T1000 (cell line): ENCODE measurements around the gene EML1.

ENCODE experiments used
- DNase-seq: peaks from one replicate; lab custom pipeline; 2025; ENCODE audit warnings: mixed read lengths; lab: John Stamatoyannopoulos, UW

The EML1 gene

GRCh38 chr14:99779751-99780150 is 13.5 kb upstream of the EML1 start:
- peak; percentile 35 for DNase-seq

- DNase-seq: no peak
Observed at GRCh38 chr14:99780690-99781089, 12.5 kb upstream of the EML1 start.

GRCh38 chr14:99781091-99781490 is 12.1 kb upstream of the EML1 start:
- no peak for DNase-seq

GRCh38 chr14:99781853-99782610 is 11.2 kb upstream of the EML1 start:
- DNase-seq: no peak

GRCh38 chr14:99784508-99784907 is 8.7 kb upstream of the EML1 start:
- DNase-seq: no peak

- no peak for DNase-seq
Observed at GRCh38 chr14:99785426-99785825, 7.8 kb upstream of the EML1 start.

GRCh38 chr14:99786511-99786989 is 6.7 kb upstream of the EML1 start:
- DNase-seq: no peak

GRCh38 chr14:99788713-99789112 is 4.5 kb upstream of the EML1 start:
- no peak for DNase-seq

GRCh38 chr14:99789581-99789980 is 3.6 kb upstream of the EML1 start:
- DNase-seq: no peak

GRCh38 chr14:99790201-99790977 is 2.8 kb upstream of the EML1 start:
- no peak for DNase-seq

- no peak for DNase-seq
Observed at GRCh38 chr14:99790978-99791376, 2.2 kb upstream of the EML1 start.

- no peak for DNase-seq
Observed at GRCh38 chr14:99791476-99792209, 1.6 kb upstream of the EML1 start.

- no peak for DNase-seq
Observed at GRCh38 chr14:99792210-99792535, 1.0 kb upstream of the EML1 start.

GRCh38 chr14:99792551-99793212 is 531 bp upstream of the EML1 start:
- DNase-seq: no peak

GRCh38 chr14:99794151-99794780 is 1.1 kb downstream of the EML1 start:
- no peak for DNase-seq

- no peak for DNase-seq
Observed at GRCh38 chr14:99795046-99795445, 1.8 kb downstream of the EML1 start.

- DNase-seq: no peak
Observed at GRCh38 chr14:99797231-99797630, 4.0 kb downstream of the EML1 start.

GRCh38 chr14:99800781-99801180 is 7.6 kb downstream of the EML1 start:
- no peak for DNase-seq

- no peak for DNase-seq
Observed at GRCh38 chr14:99802301-99803105, 9.3 kb downstream of the EML1 start.

- DNase-seq: no peak
Observed at GRCh38 chr14:99803106-99803775, 10.0 kb downstream of the EML1 start.
